Measurements from ENCODE around the gene IFT20.

DNA sequence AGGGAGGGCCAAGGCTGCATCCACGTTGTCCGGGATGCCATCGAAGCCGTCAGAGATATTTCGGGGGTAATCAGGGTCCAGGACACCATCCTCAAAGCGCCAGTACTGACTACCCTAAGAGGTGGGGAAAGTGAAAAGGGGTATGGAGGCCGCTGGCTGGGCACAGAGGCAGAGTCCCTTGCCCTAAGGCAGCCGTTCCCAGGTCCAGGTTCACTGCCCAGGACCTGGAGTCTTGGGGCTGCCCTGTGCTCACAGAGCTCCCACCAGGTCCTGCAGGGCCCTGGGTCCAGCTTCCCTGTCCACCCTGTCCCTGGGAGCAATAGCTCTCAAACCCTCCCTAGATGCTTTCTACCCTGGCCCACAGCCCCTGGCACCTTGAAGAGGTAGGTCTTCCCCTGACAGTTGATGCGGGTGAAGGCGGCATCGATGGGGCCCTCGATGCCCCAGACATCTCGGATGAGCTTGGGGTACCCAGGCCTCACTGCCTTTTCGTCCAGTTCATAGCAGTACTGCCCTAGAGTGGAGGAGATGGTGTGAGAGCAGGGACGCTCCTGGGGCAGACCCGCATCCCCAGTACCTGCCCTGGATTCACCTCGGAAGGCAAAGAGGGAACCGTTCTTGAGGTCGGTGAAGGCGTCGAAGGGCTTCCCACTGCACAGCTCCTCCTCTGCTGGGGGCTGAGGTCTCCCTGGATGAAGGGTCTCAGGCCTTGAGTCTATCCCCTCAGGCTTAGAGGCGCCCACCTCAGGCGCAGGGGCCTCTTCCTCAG, 33.8 kb upstream of the IFT20 start:
- TF ChIP-seq, protein P1, sequence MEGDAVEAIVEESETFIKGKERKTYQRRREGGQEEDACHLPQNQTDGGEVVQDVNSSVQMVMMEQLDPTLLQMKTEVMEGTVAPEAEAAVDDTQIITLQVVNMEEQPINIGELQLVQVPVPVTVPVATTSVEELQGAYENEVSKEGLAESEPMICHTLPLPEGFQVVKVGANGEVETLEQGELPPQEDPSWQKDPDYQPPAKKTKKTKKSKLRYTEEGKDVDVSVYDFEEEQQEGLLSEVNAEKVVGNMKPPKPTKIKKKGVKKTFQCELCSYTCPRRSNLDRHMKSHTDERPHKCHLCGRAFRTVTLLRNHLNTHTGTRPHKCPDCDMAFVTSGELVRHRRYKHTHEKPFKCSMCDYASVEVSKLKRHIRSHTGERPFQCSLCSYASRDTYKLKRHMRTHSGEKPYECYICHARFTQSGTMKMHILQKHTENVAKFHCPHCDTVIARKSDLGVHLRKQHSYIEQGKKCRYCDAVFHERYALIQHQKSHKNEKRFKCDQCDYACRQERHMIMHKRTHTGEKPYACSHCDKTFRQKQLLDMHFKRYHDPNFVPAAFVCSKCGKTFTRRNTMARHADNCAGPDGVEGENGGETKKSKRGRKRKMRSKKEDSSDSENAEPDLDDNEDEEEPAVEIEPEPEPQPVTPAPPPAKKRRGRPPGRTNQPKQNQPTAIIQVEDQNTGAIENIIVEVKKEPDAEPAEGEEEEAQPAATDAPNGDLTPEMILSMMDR (IDR thresholded peaks at IDR 0.05), result no peak
- no peak for TF ChIP-seq POLR2A (IDR thresholded peaks at IDR 0.05)
